ACC112 (cell line): ENCODE results near the gene TBC1D23.

ENCODE experiments used
- H2AFZ ChIP-seq: fragments of 200-600 bp; sonication (generic); one replicate; pipeline ENCODE4 v1.6.0; 2017; ENCODE audit warnings: antibody characterized with exemption, low read length; ENCODE audit not compliant: unreplicated experiment
- H3K27ac ChIP-seq: fragments of 200-600 bp; sonication (generic); 2 replicates; pipeline ENCODE4 v1.5.1; 2014; ENCODE audit warnings: low read depth, mild to moderate bottlenecking, antibody characterized with exemption, low read length, moderate library complexity
- H3K27me3 ChIP-seq: fragments of 200-600 bp; sonication (generic); 2 replicates; pipeline ENCODE4 v1.6.1; 2014; ENCODE audit warnings: mild to moderate bottlenecking, antibody characterized with exemption, low read length, moderate library complexity, mixed read lengths; ENCODE audit not compliant: insufficient read depth
- H3K36me3 ChIP-seq: fragments of 200-600 bp; sonication (generic); 2 replicates; pipeline ENCODE4 v1.6.1; 2016; ENCODE audit warnings: mild to moderate bottlenecking, antibody characterized with exemption, low read length, moderate library complexity, mixed read lengths; ENCODE audit not compliant: insufficient read depth
- H3K4me1 ChIP-seq: fragments of 200-600 bp; sonication (generic); one replicate; pipeline ENCODE4 v1.6.1; 2016; ENCODE audit warnings: low read length, mixed read lengths; ENCODE audit not compliant: insufficient read depth, unreplicated experiment, control insufficient read depth
- H3K4me3 ChIP-seq: fragments of 200-600 bp; sonication (generic); 2 replicates; pipeline ENCODE4 v1.5.1; 2014; ENCODE audit warnings: mild to moderate bottlenecking, low read depth, low read length
- H3K79me2 ChIP-seq: fragments of 200-600 bp; sonication (generic); one replicate; pipeline ENCODE4 v1.6.0; 2016; ENCODE audit warnings: low read length; ENCODE audit not compliant: control insufficient read depth, unreplicated experiment, insufficient read depth

TBC1D23 gene

DNA sequence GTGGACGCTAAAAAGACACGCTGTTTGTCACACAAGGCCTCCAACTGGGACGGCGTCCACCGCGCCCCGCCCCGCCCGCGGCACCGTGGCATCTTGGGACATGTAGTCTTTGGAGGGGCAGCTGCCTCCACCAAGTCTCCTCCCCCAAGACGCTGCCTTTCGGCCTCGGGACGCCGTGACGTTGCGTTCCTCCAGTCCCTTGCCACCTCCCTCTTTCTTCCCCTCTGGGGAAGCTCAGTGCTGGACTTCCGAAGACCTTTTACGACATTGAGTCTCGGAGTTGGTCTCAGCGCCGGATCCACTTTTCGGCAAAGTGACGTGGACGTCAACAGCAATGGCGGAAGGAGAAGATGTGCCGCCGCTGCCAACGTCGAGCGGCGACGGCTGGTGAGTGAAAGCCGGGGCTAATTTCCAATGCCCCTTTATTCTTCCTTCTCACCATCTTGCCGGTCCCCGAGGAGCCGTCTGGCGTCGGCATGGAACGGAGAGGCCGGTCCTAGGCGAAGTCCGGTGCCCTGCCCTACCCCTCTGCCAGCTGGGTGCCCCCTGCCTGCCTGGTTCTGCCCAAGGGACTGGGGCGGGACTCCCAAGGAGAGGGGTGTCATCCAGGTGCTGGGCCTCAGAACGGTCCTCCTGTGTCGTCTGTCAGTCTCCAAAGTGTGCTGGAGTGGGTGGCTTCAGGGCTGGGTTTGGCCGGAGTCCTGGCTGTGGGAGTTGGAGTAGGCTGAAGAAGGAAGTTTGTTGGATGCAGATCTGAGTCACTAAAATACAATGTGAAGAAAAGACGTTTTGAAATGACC lies at the start of gene TBC1D23:
TBC1D23 (plus strand) TSS at position 308 of the 800 bp plus-strand sequence; CDS start at position 335, 27 bp downstream.
- H3K27me3 ChIP-seq = no peaks in the 10 kb centered on the region
- H3K27ac ChIP-seq = peak within 1 kb of the TSS; percentile 91
- peaks cover 44% of the 10 kb centered on the region for H3K79me2 ChIP-seq
- H3K36me3 ChIP-seq = no peaks in the 10 kb centered on the region
- H3K4me3 ChIP-seq = peak within 1 kb of the TSS; percentile 91
- peak within 1 kb of the TSS; percentile 81 for H2AFZ ChIP-seq
- peaks cover 50% of the 10 kb centered on the region for H3K4me1 ChIP-seq

DNA sequence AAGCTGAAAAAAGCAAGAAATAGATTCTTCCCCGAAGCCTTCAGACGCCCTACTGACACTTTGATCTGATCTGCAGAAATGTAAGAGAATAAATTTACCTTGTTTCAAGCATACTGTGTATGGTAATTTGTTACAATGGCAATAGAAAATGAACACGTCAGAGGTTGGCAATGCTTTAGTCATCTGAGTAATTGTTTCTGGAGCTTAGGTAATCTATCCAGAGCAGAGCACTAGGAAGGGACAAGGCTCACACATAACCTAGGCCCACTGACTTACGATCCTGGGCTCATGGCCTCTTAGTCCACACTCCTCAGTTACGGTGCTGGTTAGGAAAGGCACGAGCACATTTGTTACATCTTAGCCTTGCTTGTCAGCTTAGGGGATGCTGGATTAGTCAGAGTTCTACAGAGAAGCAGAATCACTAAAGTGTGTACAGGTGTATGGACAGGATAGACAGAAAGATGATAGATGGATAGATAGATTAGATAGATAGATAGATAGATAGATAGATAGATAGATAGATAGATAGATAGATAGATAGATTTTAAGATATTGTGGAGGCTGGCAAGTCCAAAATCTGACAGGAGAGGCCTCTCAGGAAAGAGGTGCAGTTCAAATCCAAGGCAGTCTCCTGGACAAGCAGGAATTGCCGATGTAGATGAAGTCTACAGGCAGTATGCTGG lies 46.8 kb upstream of the TBC1D23 start:
- Histone ChIP-seq H3K4me1 (peaks cover 18% of the 10 kb centered on the region), H3K36me3 (no peaks in the 10 kb centered on the region), H3K4me3 (no peak overlapping the region), H3K79me2 (no peaks in the 10 kb centered on the region), H3K27ac (no peak overlapping the region), H3K27me3 (no peaks in the 10 kb centered on the region), H2AFZ (no peak overlapping the region)

DNA sequence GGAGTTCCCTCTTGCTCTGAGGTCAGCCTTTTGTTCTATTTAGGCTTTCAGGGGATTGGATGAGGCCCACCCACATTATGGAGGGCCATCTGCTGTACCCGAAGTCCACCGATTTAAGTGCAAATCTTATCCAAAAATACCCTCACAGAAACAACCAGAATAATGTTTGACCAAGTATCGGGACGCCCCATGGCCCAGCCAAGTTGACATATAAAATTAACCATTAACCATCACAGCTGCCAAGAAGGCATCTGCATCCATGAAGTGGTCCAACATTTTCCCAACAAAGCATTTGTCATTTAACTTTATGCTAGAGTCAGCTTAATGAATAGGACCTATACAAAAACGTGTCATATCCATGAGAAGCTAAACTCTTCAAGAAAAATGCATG lies 46.2 kb upstream of the TBC1D23 start:
- H3K79me2 ChIP-seq = no peaks in the 10 kb centered on the region
- no peak overlapping the region for H3K4me3 ChIP-seq
- H3K4me1 ChIP-seq = peaks cover 18% of the 10 kb centered on the region
- no peaks in the 10 kb centered on the region for H3K27me3 ChIP-seq
- no peak overlapping the region for H2AFZ ChIP-seq
- no peaks in the 10 kb centered on the region for H3K36me3 ChIP-seq
- no peak overlapping the region for H3K27ac ChIP-seq

DNA sequence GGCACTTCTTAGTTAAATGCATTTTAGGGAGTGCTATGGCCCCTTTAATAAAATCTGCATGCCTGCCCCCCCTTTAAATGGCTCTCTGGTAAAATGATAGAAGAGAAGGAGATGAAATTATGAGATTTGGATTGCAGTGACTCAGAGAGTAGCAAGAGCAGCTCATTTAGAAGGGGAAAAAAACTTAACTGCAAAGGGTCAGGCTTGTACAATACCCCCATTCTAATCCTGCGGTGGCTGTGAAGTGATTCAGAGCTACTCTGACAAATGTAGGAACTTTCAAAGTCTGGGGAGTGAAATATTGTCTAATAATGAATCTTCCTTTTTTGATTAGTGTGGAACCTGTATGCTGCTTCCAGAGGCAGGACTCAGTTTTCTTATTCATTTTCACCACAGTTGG lies 44.1 kb upstream of the TBC1D23 start:
- no peak overlapping the region for H3K27ac ChIP-seq
- H2AFZ ChIP-seq = no peak overlapping the region
- peaks cover 4% of the 10 kb centered on the region; the same call in 1 of the 2 replicates for H3K36me3 ChIP-seq

GRCh38 chr3:100221159-100221558 lies 39.6 kb upstream of the TBC1D23 start:
- Histone ChIP-seq H3K36me3 (peaks cover 4% of the 10 kb centered on the region; the same call in 1 of the 2 replicates), H2AFZ (no peak overlapping the region), H3K4me3 (no peak overlapping the region), H3K27me3 (no peaks in the 10 kb centered on the region), H3K79me2 (no peaks in the 10 kb centered on the region), H3K4me1 (no peaks in the 10 kb centered on the region), H3K27ac (no peak overlapping the region)

More for the DNA sequence above, 44.1 kb upstream of the TBC1D23 start:
- H3K79me2 ChIP-seq = no peaks in the 10 kb centered on the region
- H3K4me1 ChIP-seq = peaks cover 4% of the 10 kb centered on the region
- H3K27me3 ChIP-seq = no peaks in the 10 kb centered on the region
- no peak overlapping the region for H3K4me3 ChIP-seq

DNA sequence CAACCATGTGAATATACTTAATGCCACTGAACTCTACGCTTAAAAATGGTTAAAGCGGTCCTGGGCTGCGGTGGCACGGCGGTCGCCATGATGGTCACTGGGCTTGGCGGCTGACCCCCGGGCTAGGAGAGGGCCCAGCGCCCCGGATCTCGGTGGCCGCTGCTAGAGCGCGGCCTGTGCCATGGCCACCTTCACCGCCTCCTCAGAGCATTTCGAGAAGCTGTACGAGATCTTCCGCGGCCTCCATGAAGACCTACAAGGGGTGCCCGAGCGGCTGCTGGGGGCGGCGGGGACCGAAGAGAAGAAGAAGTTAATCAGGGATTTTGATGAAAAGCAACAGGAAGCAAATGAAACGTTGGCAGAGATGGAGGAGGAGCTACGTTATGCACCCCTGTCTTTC lies 35.6 kb upstream of the TBC1D23 start:
- no peak overlapping the region for H3K4me3 ChIP-seq
- H3K4me1 ChIP-seq = no peaks in the 10 kb centered on the region
- H3K36me3 ChIP-seq = peaks cover 4% of the 10 kb centered on the region; the same call in 1 of the 2 replicates
- no peaks in the 10 kb centered on the region for H3K27me3 ChIP-seq
- H2AFZ ChIP-seq = no peak overlapping the region
- no peaks in the 10 kb centered on the region for H3K79me2 ChIP-seq
- H3K27ac ChIP-seq = no peak overlapping the region

DNA sequence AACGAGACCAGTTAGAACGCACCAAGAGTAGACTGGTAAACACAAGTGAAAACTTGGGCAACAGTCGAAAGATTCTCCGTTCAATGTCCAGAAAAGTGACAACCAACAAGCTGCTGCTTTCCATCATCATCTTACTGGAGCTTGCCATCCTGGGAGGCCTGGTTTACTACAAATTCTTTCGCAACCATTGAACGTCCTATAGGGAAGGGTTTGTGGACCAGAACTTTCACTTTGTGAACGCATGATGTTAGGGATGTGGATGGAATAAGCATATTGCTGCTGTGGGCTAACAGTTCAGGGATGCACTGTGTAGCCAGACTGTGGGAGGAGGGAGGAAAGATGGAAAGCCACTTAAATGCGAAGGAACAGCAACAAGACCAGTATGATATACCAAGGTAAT lies 34.9 kb upstream of the TBC1D23 start:
- peaks cover under 1% of the 10 kb centered on the region; the same call in 1 of the 2 replicates for H3K36me3 ChIP-seq
- no peak overlapping the region for H3K27ac ChIP-seq
- no peaks in the 10 kb centered on the region for H3K4me1 ChIP-seq
- H2AFZ ChIP-seq = no peak overlapping the region
- H3K4me3 ChIP-seq = no peak overlapping the region
- no peaks in the 10 kb centered on the region for H3K27me3 ChIP-seq
- no peaks in the 10 kb centered on the region for H3K79me2 ChIP-seq

DNA sequence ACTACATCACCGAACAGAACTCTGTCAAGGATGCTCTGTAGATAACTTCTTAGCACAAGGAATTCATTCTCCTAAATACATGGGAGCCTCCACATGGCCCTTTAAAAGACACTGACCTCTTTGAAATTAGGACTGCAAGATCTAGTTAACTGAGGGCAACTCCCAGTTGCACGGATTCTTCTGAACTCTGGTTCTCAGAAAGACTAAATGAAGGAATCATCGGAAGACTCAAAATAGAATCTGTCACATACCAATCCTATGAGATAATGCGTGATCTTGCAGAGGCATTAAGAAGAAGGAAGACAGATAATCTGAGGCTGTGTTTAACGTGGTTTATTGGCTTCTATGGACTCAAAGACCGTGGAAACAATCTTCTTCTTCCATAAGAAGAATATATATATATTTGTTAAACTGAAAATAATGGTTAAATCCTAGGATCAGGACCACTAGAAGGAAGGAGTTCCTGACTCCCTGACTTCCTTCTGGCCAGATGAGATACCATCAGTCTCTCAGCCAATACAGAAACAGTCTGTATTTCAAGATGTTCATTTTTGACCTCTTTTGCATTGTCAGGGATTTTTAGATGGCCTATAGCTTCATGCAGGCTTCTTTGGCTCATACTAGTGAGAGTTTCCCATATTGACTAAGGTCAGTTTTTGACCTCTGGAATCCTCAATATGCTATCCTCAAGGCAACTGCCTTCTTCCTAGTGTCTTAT lies 33.9 kb upstream of the TBC1D23 start:
- H3K36me3 ChIP-seq = no peaks in the 10 kb centered on the region
- H3K27me3 ChIP-seq = no peaks in the 10 kb centered on the region
- no peak overlapping the region for H3K27ac ChIP-seq
- no peaks in the 10 kb centered on the region for H3K4me1 ChIP-seq
- no peaks in the 10 kb centered on the region for H3K79me2 ChIP-seq
- no peak overlapping the region for H3K4me3 ChIP-seq
- no peak overlapping the region for H2AFZ ChIP-seq

GRCh38 chr3:100227511-100227921 lies 33.3 kb upstream of the TBC1D23 start:
- H3K79me2 ChIP-seq = no peaks in the 10 kb centered on the region
- no peaks in the 10 kb centered on the region for H3K27me3 ChIP-seq
- H3K36me3 ChIP-seq = no peaks in the 10 kb centered on the region
- H3K4me3 ChIP-seq = no peak overlapping the region
- H3K27ac ChIP-seq = no peak overlapping the region
- H3K4me1 ChIP-seq = no peaks in the 10 kb centered on the region
- no peak overlapping the region for H2AFZ ChIP-seq

- H3K4me3 ChIP-seq = no peak overlapping the region
- no peak overlapping the region for H2AFZ ChIP-seq
- H3K27ac ChIP-seq = no peak overlapping the region
- no peaks in the 10 kb centered on the region for H3K79me2 ChIP-seq
- no peaks in the 10 kb centered on the region for H3K4me1 ChIP-seq
- H3K36me3 ChIP-seq = no peaks in the 10 kb centered on the region
- no peaks in the 10 kb centered on the region for H3K27me3 ChIP-seq
These were observed 32.5 kb upstream of the TBC1D23 start for GRCh38 chr3:100228247-100228646.
